NCI-H1417 (cell line): ENCODE results near the gene NRTN.

ENCODE experiments used
- DNase-seq, 3 experiments: peaks; one replicate each; lab custom pipeline; 2025; lab: John Stamatoyannopoulos, UW

The NRTN gene

DNA sequence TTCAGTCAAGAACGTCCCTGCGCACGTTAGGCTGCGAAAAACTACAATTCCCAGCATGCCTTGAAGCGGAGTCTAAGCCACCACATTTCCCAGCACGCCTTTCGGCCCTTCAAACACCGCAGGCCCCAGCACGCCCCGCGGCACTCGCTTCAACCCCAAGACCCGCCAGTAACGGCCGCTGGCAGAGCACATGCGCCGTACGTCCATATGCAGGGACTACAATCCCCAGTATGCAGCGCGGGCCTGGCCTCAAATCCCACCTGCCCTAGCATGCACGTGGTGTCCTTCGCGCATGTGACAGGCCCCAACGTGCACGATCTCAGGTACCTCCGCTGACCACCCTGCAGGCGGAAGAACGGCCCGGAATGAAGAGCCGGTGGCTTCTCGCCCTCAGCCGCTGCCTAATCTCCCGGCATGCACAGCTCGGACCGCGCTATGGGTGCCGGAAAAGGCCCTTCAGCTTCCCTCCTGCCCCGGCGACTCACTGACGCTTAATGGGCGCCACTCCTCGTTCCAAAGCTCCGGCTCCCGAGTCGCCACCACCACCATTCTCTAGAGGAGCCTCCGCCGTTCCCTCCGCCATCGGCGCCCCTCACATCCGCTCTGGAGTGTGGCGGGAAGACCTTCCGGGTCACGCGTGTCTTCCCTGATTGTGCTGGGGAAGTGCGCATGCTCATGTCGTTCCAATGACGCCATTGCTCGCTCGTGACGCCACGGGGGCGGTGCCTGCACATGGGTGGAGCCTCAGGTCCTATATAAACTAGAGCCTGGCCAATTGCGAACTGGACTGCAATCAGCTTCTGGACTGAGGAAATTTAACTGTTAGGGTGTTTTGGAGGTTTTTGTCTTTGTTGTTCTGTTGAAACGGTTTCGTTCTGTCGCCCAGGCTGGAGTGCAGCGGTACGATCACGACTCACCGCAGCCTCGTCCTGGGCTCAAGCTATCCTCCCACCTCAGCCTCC lies 14.0 kb upstream of the NRTN start, which contains the start of gene DUS3L:
Gene DUS3L, minus strand, starts transcription at position 605 of the 962 bp plus-strand sequence. Its CDS starts 22 bp downstream, at position 583.
- peak; percentile 90 to 99 (median 97) for DNase-seq

DNA sequence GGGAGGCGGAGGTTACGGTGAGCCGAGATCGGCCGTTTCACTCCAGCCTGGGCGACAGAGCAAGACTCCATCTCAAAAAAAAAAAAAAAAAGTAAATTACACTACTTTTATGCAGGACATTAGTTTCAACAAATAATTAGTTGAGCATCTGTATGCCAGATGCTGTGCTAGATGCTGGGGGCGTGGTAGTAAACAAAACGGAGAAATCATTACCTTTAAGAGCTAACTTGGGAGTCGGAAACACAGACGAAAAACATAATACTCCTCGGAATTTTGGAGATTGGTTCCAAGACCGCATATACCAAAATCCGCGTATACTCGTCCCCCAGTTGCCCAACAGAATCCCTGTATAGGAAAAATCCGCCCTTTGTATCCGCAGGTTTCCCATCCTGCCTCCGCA lies 12.6 kb upstream of the NRTN start:
- DNase-seq: no peak

DNA sequence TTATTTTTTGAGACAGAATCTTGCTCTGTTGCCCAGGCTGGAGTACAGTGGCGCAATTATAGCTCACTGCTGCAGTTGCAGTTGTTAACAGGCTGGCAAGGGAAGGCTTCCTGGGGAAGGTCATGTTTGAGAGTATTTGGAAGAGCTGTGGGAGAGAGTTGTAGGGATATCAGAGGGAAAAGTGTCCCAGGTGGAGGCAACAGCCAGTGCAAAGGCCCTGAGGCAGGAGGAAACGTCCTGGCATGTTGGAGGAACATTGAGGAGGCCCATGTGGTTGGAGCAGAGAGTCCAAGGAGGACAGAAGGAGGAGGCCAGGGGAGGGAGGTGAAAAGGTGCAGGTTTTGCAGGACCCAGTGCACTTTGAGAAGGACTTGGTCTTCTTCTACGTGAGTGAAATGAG lies 11.7 kb upstream of the NRTN start:
- no peak for DNase-seq

DNA sequence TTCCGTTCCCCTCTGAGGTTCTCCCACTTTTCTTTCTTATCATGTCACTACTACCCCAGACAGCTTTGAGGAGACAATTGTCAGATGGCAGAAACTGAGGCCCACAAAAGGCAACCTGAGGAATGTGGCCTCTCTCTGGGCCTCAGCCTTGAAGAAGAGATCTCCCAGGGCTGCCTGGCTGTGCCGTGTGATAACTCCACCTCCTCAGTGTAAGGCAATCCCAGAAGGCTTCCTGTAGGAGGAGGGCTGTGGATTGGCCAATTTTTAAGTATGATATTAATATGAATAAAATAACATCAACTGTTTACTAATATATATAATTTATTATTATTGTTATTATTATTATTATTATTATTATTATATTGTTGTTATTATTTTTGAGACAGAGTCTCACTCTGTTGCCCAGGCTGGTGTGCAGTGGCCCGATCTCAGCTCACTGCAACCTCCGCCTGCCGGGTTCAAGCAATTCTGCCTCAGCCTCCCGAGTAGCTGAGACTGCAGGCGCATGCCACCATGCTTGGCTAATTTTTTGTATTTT lies 9.4 kb upstream of the NRTN start:
- no peak for DNase-seq

DNA sequence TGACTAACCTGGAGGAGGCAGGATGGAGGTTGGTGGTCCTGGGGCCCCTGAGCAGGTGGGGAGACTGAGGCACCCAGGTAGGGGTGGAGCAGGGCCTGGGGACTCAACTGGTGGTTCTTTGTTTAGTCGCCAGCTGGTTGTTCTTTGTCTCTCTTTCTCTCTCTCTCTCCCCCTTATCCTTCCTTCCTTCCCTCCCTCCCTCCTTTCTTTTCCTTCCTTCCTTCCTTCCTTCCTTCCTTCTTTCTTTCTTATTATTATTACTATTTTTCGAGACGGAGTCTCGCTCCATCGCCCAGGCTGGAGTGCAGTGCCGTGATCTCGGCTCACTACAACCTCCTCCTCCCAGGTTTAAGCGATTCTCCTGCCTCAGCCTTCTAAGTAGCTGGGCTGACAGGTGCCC lies 6.6 kb upstream of the NRTN start:
- DNase-seq: no peak

DNA sequence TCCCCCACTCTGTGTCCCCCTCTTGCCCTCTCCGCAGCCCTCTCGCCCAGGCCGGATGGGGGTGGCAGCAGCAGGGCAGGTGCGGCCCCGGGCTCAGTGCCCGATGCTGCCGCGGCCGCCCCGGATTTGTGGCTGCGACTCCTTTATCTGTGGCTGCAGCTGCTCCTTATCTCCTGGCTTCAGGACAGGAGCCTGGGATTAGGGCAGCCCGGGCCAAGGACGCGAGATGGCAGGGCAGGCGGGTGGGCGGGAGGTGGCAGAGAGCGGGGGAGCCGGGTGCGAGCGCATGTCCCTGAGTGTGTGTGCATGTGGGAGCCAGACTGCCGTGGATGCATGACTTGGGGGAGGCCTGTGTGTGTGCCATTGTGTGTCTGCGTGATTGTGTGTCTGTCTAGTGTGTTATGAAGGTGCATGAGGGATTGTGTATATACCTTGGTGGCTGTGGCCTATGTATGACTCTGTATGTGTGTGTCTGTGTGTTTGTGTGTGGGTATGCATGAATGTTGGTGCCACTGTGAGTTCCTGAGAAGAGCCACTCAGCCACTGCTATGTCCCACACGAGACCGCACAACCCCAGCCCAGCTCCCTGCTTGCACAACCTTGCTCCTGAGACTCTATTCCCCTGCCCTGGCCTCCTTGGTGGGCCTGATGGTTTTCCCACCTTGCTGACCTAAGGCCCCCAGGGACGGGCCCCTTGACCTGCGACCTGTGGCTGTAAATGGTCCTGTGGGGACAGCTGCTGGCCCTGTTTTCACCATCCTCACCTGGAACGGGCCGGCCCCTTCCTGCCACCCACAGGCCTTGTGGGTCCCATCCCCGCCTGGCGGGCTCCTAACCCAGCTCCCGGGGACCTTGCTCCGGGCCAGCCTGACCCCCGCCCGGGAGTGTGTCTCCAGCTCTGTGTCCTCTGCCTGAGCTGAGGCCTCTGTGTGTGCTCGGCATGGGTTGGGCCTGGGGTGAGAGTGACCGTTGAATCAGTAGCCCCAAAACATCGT lies 5.3 kb upstream of the NRTN start:
- DNase-seq: no peak

DNA sequence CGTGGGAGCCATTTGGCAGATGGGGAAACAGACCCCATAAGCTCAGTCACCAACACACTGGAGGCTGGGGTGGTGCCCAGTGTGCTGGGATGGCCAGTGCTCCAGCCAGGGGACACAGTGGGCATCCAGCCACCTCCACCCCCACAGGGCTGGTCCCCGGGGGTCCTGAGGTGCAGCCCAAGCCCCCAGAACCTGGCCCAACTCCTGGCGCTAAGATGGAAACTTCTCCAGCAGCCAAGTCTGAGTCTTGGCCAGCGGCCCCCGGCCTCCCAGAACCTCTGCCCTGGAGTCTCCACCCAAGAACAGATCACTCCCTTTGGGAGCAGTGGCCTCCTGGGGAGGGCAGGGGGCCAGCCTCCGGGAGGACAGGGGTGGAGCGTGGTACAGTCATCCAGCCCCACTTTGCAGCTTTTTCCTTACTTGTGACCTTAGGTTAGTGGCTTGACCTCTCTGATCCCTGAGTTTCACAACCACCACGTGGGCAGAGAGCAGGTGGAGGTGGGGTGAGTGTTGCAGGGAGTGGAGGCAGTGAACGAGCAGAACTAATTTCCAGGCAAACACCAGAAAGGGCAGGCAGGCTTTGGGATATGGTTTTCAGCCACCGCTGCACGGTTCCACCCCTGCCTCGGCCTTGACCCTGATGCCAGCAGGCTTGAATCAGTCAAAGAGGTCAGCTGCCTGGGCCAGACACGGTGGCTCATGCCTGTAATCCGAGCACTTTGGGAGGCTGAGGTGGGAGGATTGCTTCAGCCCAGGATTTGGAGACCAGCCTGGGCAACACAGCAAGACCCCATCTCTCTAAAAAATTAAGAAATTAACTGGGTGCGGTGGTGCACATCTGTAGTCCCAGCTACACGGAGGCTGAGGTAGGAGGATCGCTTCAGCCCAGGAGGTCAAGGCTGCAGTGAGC lies 4.3 kb upstream of the NRTN start:
- no peak for DNase-seq

DNA sequence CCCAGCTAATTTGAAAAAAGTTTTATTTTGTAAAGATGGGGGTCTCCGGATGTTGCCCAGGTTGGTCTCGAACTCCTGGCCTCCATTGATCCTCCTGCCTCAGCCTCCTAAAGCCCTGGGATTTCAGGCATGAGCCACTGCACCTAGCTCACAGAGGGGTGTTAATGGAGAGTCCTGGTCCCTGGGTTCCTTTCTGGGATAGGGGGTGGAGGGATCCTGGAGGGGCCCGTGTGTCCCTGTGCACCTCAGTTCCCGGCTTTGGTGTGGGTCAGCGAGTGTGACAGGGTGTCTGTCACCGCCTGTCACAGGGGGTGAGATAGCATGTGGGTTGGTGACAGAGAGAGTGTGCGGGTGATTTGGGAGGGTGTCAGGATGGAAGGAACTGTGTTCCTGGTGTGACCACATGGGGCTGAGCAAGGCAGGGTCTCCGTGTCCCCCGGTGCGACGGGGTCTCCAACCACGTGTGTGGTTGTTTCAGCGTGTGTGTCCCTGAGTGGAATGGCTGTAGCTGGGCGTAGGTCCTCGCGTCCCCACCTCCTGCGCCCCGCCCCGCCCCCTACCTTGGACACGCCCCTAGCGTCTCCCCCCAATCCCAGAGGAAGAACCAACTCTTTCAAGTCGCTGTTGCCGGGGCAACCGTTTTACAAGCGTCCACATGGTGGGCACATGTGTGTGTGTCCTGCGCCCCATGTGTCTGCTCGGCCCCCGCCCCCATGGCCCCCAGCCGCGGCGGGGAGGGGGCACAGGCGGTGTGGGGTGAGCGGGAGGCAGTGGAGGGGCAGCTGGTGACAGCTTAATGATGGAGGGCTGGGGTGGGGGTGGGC lies 2.9 kb upstream of the NRTN start:
- peak in 2 of 3 experiments; percentile 59 to 86 for DNase-seq

DNA sequence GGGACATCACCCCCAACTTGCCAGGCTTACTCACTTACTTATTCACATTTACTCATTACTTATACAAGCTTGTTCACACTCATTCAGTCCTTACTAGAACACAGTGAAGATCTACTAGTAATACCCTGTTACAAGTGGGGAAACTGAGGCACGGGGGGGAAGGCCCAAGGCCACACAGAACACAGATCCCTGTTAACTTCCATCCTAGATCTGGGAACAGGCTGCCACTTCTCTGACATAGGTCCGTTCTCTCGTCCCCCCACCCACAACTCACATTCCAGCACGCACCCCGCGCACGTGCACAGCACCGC lies 1.5 kb upstream of the NRTN start:
- no peak for DNase-seq

DNA sequence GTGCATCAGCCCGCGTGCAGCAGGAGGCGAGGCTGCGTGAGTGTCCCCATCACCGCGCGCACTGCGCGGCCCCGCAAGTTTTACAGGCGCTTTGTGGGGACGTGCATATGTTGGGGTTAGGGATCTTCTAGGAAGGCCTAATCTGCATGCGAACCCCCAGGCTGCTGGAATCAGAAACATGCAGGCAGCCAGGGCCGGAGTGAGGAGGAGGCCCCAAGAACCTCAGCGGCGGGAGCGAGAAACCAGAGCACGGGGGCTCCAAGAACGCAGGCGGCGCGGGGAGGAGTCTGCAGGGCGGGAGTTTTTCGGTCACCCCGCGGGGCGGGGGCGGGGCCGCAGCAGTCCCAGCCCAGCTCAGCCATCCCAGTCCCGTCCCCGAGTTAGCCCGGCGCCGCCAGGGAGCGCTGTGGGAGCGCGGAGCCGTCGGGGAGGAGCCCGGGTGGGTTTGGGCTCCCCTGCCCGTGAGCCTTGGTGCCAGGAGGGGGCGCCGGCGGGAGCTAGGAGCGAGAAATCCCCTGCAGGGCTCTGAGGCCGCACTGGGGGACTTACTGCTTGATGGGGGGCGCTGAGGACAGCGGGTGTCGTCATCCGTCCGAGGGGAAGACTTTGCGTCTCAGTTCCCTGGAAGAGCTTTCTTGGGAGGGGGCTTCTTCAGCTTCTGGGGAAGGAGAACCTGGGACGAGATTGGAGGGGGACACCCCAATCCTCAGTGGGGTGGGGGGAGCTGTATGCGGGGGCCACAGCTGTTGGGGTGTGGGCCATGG lies 933 bp upstream of the NRTN start:
- peak; percentile 83 to 93 (median 88) for DNase-seq

DNA sequence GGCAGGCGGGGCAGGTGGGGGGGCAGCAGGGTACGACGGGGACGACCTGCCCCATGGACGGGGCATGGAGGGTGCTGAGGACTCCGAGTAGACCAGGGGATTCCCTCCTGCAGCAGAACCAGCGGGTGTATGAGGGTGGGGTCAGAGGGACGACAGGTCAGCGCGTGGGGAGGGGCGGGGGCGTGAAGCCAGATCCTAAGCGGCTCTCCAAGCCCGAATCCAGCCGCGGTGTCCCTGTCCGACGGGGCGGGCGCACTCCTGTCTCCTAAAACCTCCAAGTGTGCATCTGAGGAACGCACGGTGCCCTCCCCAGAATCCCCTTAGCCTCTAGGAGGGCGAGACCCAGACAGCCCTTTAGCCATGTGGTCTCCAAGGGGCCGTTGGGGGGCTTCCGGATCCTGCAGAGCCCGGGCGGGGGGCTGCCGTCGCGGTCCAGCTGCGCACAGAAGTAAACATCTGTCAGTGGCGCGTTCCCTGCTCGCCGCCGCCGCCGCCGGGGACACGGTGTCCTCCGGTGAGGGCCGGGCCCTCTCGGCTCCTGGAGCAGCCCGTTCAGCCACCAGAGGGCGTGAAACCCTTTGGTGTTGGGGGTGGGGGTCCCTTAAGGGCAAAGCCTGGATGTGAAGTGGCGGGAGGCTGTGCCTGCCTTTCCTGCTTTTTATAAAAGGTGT lies 730 bp downstream of the NRTN start:
- peak; percentile 55 to 91 (median 85) for DNase-seq

DNA sequence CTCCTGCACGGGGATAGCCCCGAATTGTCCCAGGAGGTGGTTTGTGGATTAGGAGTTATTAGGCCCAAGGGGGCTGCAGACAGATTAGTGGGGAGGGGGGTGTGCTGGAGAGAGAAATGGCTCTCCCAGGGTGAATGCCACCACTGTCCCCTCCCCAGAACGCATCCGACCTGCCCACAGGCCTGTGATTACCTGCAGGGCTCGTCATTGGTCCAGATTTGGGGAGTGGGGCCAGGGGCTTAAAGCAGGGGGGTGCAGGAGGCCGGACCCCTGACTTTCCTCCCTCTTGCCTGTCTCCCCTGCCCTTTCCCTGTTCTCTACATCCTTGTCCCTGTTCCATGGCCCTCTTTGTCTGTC lies 1.2 kb downstream of the NRTN start:
- DNase-seq: no peak

DNA sequence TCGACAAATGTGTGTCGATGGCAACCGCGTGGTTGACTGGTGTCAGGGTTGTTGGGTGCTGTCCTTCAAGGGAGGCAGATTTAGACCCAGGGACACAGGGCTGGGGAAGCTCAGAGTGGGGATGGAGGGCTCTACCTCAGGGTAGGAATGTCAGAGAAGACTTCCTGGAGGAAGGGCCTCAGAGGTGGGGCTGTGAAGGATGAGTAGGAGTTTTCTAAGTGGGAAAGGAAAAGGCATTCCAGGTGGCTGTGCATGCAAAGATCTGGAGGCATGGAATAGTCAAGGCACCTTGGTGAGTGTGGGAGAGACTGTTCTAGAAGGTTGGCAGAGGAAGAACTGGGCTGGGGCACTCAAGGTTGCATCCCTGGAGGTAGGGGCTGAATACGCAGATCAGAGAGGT lies 2.0 kb downstream of the NRTN start:
- DNase-seq: no peak

DNA sequence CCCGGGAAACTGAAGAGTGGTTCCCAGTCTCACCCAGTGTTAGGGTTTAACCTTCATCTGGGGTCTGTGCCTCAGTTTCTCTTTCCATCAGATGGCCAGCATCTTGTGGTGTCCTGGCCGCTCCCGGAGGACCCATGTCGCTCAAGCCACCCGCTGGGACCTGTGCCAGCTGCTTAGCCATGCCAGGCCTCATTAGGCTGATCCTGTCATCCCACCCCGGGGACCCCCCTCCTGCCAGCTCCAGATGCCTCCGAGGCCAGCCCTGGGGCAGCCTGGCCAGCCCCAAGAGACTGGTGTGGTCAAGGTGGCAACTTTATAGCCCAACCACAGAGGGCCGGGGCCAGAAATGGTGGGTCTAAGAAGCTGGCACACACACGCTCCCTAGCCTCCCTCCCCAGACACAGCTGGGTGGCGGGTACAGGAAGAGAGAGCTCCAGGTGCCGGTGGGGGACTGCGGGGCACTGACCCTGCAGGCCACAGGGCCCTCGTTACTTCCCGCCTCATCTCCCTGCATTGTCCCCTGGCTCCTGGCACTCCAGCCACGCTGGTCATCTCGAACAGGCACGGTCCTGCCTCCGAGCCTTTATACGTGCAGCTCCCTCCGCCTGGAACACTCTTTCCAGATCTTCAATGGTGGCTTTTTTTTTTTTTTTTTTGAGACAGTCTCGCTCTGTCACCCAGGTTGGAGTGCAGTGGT lies 3.4 kb downstream of the NRTN start:
- no peak for DNase-seq

DNA sequence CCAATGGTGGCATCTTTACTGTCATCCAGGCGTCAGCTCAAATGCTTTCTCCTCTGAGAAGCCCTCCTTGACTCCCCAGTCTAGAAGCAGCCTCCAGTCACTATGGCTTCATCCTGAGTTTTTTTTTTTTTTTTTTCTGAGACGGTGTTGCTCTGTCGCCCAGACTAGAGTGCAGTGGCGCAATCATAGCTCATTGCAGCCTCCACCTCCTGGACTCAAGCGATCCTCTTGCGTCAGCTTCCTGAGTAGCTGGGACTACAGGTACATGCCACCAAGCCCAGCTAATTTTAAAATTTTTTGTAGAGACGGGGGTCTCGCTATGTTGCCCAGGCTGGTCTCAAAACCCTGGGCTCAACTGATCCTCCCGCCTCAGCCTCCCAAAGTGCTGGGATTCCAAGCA lies 4.2 kb downstream of the NRTN start:
- no peak for DNase-seq

DNA sequence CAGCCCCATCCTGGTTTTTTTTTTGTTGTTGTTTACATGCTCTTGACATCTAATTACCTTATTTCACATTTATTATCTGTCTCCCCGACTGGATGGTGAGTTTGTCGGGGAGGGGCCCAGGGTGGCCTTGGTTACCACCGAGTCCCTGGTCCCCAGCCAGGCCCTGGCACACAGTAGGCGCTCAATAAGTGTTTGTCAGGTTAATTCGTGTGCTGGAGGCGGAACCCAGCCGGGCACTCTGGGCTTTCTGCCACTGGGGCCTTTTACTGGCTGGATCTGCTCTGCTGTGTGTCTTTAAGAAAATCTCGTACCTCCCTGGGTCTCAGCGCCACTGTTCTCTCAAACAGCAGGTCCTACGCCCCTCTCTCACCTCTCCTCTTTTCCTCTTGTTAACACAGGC lies 4.6 kb downstream of the NRTN start:
- no peak for DNase-seq

DNA sequence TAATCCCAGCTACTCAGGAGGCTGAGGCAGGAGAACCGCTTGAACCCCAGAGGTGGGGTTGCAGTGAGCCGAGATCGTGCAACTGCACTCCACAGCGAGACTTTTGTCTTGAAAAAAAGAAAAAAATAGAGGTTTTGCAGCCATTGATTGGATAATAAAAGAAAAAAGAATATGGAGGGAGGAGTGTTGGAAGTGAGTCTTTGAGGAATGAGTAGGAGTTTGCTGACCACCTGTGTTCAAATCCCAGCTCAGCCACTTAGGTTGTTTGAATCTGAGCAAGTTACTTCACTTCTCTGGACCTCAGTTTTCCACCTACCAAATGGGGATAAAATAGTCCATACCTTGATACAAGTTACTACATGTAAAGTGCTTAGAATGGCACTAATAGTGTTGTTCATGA lies 6.2 kb downstream of the NRTN start:
- DNase-seq: no peak

DNA sequence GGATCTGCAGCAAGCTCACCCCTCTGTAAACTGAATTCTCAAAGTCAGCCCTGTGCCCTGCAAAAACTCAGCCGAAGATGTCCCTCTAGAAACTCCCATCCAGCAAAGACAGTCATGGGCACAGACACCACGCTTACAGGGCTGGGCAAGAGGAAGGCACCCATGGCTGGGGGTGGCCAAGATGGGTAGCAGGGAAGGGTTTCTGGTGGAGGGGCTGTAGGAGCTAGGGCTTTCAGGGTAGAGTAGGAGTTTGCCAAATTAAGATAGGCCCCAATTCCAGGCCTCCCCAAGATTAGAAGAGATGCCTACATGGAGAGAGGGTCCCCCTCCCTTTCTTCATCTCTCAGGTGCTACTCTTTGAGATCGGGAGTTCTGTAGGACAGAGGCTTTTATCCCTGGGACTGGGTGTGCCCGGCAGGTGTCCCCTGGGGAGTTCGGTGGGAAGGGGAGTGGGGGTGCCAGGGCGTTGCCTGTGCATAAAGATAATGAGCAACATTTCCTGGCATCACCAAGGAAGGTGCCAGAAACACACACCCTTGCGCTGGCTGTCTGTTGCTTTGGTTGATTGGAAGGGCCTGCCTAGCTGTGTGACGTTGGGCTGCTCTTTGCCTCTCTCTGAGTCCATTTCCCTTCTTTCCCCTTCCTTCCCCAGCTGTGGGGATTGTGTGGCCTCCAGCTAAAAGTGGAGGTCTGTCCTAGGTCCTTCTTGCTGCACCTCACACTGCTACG lies 9.4 kb downstream of the NRTN start:
- DNase-seq: no peak
